Measurements from ENCODE around the gene SGSM2. TPM values are rescaled to one million over a fixed set of nuclear protein-coding genes. Genes with fewer than 3 reads are reported as not detected.

Gene SGSM2
- total RNA-seq, 1 experiment from 2014 or later: 34.5 TPM

GRCh38 chr17:2385240-2386210 lies 48.2 kb downstream of the SGSM2 start:
- DNase-seq (ENCODE audit: low read depth): no peak

GRCh38 chr17:2386400-2387085 lies 49.2 kb downstream of the SGSM2 start:
- DNase-seq (ENCODE audit: low read depth): no peak

- DNase-seq (ENCODE audit: low read depth): no peak
Observed at GRCh38 chr17:2387086-2388019, 50.1 kb downstream of the SGSM2 start.

- no peak for DNase-seq (ENCODE audit: low read depth)
Observed at GRCh38 chr17:2388020-2388682, 50.9 kb downstream of the SGSM2 start.

GRCh38 chr17:2388683-2389055 lies 51.4 kb downstream of the SGSM2 start:
- no peak for DNase-seq (ENCODE audit: low read depth)

GRCh38 chr17:2390199-2390836 lies 53.0 kb downstream of the SGSM2 start:
- DNase-seq (ENCODE audit: low read depth): no peak

- no peak for DNase-seq (ENCODE audit: low read depth)
Observed at GRCh38 chr17:2391597-2392251, 54.4 kb downstream of the SGSM2 start.

- DNase-seq (ENCODE audit: low read depth): peak; percentile 97
Observed at GRCh38 chr17:2392252-2393173, 55.2 kb downstream of the SGSM2 start.

GRCh38 chr17:2393174-2393953 lies 56.1 kb downstream of the SGSM2 start:
- DNase-seq (ENCODE audit: low read depth): peak; percentile 95

- no peak for DNase-seq (ENCODE audit: low read depth)
Observed at GRCh38 chr17:2393954-2394749, 56.9 kb downstream of the SGSM2 start.

- no peak for DNase-seq (ENCODE audit: low read depth)
Observed at GRCh38 chr17:2394775-2395201, 57.5 kb downstream of the SGSM2 start.

GRCh38 chr17:2395258-2396181 lies 58.2 kb downstream of the SGSM2 start:
- peak; percentile 54 for DNase-seq (ENCODE audit: low read depth)

GRCh38 chr17:2396192-2396567 lies 58.9 kb downstream of the SGSM2 start:
- no peak for DNase-seq (ENCODE audit: low read depth)

- peak; percentile 96 for DNase-seq (ENCODE audit: low read depth)
Observed at GRCh38 chr17:2396568-2397246, 59.4 kb downstream of the SGSM2 start.

- no peak for DNase-seq (ENCODE audit: low read depth)
Observed at GRCh38 chr17:2397247-2398171, 60.2 kb downstream of the SGSM2 start.

Measured in Daoy (cell line).